ENCODE data around the gene MTG1. TPM values are rescaled to one million over a fixed set of nuclear protein-coding genes. Genes with fewer than 3 reads are reported as not detected.
"Not testable (repeated sequence)": the region's sequence is repeated elsewhere in the genome, so short reads cannot be mapped to it uniquely, and the experiment has no call there.

Gene MTG1
- total RNA-seq, 1 experiment from 2014 or later, result 26.4 TPM

GRCh38 chr10:133366751-133367150, 27.2 kb upstream of the MTG1 start:
- peaks cover 3% of the 10 kb centered on the region; the same call in 1 of the 2 replicates for H3K36me3 ChIP-seq
- H3K27me3 ChIP-seq, result no peaks in the 10 kb centered on the region
- H3K9me3 ChIP-seq (replicated peaks), result no peaks in the 10 kb centered on the region
- DNase-seq, result no peak
- H3K27ac ChIP-seq, result no peak overlapping the region
- no peaks in the 10 kb centered on the region for H3K4me1 ChIP-seq
- no peak overlapping the region for H3K4me3 ChIP-seq

DNA sequence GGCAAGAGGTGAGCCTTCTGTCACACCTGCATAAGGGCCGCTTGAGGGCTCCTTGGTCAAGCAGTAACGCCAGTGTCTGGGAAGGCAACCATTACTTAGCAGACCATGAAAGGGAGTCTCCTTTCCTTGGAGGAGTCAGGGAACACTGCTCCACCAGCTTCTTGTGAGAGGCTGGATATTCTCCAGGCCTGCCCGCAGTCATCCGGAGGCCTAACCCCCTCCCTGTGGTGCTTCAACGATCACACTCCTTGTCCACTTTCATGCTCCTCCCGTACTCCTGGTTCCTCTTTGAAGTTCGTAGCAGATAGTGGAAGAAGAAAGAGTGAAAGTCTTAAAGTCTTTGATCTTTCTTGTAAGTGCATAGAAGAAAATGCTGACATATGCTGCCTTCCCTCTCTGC, 26.5 kb upstream of the MTG1 start:
- H3K27me3 ChIP-seq; H3K4me3 ChIP-seq; DNase-seq; H3K9me3 ChIP-seq (replicated peaks); H3K27ac ChIP-seq; H3K36me3 ChIP-seq; H3K4me1 ChIP-seq: not testable (repeated sequence)

DNA sequence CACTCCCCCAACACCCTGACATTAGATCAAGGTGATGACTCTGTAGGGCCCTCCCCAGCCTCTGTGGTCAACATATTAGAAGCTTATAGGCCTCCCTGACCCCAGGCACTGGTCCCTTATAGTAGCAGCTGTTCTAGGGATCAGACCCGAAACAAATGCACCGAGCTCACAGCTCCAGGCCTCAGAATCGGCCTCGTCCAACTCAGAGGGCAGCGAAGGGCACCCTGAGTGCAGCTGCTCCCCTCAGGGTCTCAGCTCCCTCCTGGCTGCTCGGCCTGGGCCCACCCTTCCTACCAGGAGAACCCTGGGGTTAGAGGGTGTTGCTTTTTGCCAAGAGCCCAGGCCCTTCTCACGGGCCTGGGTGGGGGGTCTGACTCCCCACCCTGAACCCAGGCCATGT, 25.8 kb upstream of the MTG1 start:
- H3K27me3 ChIP-seq, result no peaks in the 10 kb centered on the region
- no peak overlapping the region for H3K27ac ChIP-seq
- no peaks in the 10 kb centered on the region for H3K4me1 ChIP-seq
- H3K4me3 ChIP-seq, result no peak overlapping the region
- H3K36me3 ChIP-seq, result peaks cover 3% of the 10 kb centered on the region; the same call in 1 of the 2 replicates
- peak in 1 of 2 experiments; percentile 29 for DNase-seq
- H3K9me3 ChIP-seq (replicated peaks), result no peaks in the 10 kb centered on the region

DNA sequence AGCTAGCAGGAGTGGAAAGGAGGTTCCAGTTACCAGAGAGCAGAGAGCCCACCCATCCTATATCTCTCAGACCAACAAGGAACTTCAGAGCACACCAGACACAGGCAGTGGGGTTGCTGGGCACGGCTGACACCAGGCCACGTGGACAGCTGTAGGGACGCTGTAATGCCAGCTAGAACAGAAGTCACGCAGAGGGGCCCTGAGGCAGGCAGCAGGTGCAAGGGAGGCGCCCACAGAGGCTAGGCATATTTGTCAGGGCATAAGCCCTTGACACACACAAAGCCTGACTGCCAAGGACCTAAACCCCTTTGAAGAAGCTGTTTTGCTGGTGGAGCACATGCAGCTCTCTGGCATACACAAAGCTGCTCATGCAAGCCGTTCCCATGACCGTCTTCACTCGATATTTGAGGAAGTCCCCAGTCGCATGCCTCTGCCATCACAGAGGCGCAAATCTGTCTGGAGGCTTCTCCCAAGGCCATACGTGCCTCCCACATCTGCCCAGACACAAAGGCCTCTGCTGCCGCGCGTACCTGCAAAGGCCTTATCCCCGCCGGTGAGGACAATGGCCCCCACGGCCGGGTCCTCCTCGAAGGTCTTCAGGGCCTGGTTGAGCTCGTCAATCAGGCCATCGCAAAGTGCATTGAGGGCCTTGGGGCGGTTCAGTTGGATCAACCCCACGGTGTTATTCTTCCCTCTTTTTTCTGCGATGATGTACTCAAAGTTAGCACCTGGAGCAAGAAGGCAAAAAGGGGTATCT, 23.7 kb upstream of the MTG1 start:
- H3K4me1 ChIP-seq, result no peaks in the 10 kb centered on the region
- peaks cover 3% of the 10 kb centered on the region; the same call in 1 of the 2 replicates for H3K36me3 ChIP-seq
- no peaks in the 10 kb centered on the region for H3K27me3 ChIP-seq
- H3K4me3 ChIP-seq, result no peak overlapping the region
- no peak for DNase-seq
- H3K9me3 ChIP-seq (replicated peaks), result no peaks in the 10 kb centered on the region
- no peak overlapping the region for H3K27ac ChIP-seq

DNA sequence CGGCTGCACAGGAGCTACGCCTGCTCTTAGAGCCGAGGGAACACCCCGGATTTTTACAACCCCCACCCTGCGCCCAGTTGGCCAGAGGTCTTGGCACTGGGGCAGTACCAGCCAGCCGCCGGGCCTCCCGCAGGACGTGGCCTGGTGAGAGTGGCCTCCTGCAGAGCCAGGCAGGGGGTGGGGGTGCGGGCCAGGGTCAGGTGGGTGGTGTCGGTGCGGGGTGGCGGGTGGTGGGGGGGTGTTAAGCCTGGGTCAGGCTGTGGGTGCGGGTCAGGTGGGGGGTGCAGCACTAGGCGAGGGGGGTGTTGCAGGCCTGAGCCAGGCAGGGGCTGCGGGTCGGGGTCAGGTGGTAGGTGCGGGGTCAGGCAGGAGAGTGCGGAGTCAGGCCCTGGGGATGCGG, 21.4 kb upstream of the MTG1 start:
- no peaks in the 10 kb centered on the region for H3K9me3 ChIP-seq (replicated peaks)
- no peak overlapping the region for H3K27ac ChIP-seq
- DNase-seq, result no peak
- no peak overlapping the region for H3K4me3 ChIP-seq
- H3K4me1 ChIP-seq, result no peaks in the 10 kb centered on the region
- H3K27me3 ChIP-seq, result no peaks in the 10 kb centered on the region
- H3K36me3 ChIP-seq, result peaks cover 3% of the 10 kb centered on the region; the same call in 1 of the 2 replicates

DNA sequence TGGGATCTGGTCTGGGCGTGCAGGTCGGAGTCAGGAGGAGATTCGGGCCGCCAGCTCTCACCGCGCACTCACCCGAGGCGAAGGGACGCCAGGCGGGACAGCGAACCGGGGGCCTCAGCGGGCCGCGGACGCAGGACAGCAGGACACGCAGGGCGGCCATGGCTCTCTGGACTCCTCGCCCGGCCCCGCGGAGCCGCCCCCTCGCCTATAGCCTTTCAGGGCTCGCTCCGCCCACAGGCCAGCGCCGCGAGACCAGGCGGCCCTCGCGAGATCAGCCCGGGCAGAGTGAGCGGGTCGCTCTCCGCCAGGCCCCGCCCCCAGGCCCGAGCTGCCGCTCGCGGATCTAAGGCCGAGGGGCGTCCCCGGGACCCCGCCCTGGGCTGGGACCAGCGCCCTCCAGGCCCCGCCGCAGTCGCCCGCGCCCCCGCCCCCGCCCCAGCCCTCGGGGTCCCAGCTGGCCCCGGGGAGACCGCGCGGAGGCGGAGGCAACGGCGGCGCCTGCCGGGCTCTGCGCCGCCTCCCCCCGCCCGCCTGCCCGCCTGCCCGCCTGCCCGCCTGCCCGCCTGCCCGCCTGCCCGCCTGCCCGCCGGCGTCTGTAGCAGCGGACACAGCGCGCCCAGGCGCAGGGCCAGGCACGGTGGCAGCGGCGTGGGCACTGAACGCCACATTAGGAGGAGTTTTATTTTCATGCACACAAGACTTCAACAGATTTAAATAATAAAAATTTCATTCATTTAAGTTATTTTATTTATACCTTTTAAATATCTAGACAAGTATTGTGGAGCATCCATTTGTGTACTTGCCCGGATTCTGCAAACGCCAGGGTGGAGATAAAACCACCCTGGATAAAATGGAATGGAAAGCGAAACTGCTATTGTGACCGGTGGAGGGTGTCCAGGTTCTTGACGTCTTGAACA, 20.5 kb upstream of the MTG1 start, which contains the start of gene ECHS1:
Gene ECHS1, minus strand, starts transcription at position 181 of the 917 bp plus-strand sequence. Its CDS starts 21 bp downstream, at position 160.
- no peaks in the 10 kb centered on the region for H3K4me1 ChIP-seq
- no peaks in the 10 kb centered on the region for H3K27me3 ChIP-seq
- peak within 1 kb of the TSS; percentile 69 for H3K4me3 ChIP-seq
- H3K36me3 ChIP-seq, result peaks cover 3% of the 10 kb centered on the region; the same call in 1 of the 2 replicates
- no peaks in the 10 kb centered on the region for H3K9me3 ChIP-seq (replicated peaks)
- DNase-seq, result peak; percentile 90
- H3K27ac ChIP-seq, result peak within 1 kb of the TSS; percentile 28; the same call in 1 of the 2 replicates

DNA sequence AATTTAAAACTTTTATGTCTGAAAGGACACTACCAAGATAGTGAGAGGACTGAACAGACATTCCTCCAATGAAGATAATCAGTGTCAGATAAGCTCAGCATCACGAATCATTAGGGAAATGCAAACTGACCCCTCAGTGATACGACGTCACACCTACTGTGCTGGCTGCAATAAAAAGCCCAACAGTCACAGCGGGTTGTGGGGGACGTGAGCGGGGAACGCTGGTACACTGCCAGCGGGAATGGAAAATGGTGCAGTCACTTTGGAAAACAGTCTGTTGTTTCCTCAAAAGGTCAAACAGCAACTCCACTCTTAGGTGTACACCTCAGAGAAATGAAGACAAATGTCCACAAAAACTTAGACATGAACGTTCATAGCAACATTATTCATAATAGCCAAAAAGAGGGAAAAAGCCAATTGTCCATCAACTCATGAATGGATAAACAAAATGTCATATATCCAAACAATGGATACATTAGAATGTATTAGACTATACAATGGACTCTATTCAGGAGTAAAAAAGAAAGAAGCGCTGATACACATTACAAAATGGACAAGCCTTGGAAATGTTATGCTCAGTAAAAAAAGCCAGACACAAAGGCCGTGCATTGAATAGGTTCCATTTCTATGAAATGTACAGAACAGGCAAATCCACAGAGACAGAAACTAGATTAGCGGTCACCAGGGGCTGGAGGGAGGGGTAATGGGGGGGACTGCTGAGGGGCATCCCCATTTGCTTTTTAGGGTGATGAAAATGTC, 18.4 kb upstream of the MTG1 start:
- Histone ChIP-seq H3K27ac (no peak overlapping the region), H3K9me3 (replicated peaks) (no peaks in the 10 kb centered on the region), H3K4me1 (no peaks in the 10 kb centered on the region), H3K4me3 (no peak overlapping the region), H3K27me3 (no peaks in the 10 kb centered on the region), H3K36me3 (no peaks in the 10 kb centered on the region)
- DNase-seq, result no peak

DNA sequence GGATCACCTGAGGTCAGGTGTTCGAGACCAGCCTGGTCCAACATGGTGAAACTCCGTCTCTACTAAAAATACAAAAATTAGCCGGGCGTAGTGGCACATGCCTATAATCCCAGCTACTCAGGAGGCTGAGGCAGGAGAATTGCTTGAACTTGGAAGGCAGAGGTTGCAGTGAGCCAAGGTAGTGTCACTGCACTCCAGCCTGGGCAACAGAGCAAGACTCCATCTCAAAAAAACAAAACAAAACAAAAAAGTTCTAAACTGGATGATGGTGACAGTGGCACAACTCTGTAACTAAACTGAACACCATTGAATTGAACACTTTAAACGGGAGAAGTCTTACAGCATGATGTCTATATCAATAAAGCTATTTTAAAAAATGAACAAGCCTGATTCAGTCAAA, 17.8 kb upstream of the MTG1 start:
- H3K4me3 ChIP-seq; H3K4me1 ChIP-seq; H3K27ac ChIP-seq; H3K36me3 ChIP-seq; H3K9me3 ChIP-seq (replicated peaks); DNase-seq; H3K27me3 ChIP-seq: not testable (repeated sequence)

- no peaks in the 10 kb centered on the region for H3K9me3 ChIP-seq (replicated peaks)
- peak overlapping the region; percentile 63 for H3K4me3 ChIP-seq
- H3K4me1 ChIP-seq, result no peaks in the 10 kb centered on the region
- no peaks in the 10 kb centered on the region for H3K36me3 ChIP-seq
- no peaks in the 10 kb centered on the region for H3K27me3 ChIP-seq
- DNase-seq, result no peak
- H3K27ac ChIP-seq, result no peak overlapping the region
Observed at GRCh38 chr10:133377025-133377817, 16.7 kb upstream of the MTG1 start.

DNA sequence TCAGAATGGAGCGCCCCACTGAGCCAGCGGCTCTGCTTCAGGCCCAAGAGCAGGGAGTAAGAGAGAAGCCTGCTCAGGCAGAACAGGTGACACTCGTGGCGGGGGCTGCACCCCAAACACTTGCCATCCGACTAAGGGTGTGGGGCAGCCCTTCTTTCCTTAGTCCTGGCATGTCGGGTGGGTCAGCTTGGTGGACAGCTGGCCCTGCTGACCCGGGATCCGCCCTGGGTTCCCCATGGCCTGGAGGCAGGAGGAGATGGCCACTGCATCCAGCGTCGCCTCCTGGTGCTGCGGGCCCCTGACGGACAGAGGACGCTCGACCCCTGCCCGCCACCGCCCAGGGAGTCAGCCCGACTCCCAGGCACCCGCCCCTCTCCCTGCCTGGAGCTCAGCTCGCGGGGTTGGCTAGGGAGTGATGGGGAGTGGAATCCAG, 16.1 kb upstream of the MTG1 start:
- Histone ChIP-seq H3K27me3 (no peaks in the 10 kb centered on the region), H3K4me3 (peak overlapping the region; percentile 63), H3K4me1 (no peaks in the 10 kb centered on the region), H3K36me3 (no peaks in the 10 kb centered on the region), H3K27ac (no peak overlapping the region), H3K9me3 (replicated peaks) (no peaks in the 10 kb centered on the region)
- DNase-seq, result no peak

- Histone ChIP-seq H3K9me3 (replicated peaks) (no peaks in the 10 kb centered on the region), H3K27ac (no peak overlapping the region), H3K4me3 (peak overlapping the region; percentile 63), H3K4me1 (no peaks in the 10 kb centered on the region), H3K27me3 (no peaks in the 10 kb centered on the region), H3K36me3 (no peaks in the 10 kb centered on the region)
- peak; percentile 31 to 51 for DNase-seq
Observed at GRCh38 chr10:133378251-133379096, 15.5 kb upstream of the MTG1 start.

GRCh38 chr10:133379152-133379800, 14.7 kb upstream of the MTG1 start, which contains the start of gene PAOX:
TSS of gene PAOX (plus strand) at chr10:133379262. CDS start at chr10:133379317, 55 bp downstream.
- Histone ChIP-seq H3K27ac (no peak within 1 kb of the TSS), H3K4me3 (peak within 1 kb of the TSS; percentile 63), H3K4me1 (no peaks in the 10 kb centered on the region), H3K27me3 (no peaks in the 10 kb centered on the region), H3K36me3 (no peaks in the 10 kb centered on the region), H3K9me3 (replicated peaks) (no peaks in the 10 kb centered on the region)
- DNase-seq, result peak; percentile 21

Measured in SJCRH30 (cell line).